Measurements from ENCODE around the gene CTTNBP2. TPM values are rescaled to one million over a fixed set of nuclear protein-coding genes. Genes with fewer than 3 reads are reported as not detected.
"Not testable (repeated sequence)": the region's sequence is repeated elsewhere in the genome, so short reads cannot be mapped to it uniquely, and the experiment has no call there.

Gene CTTNBP2
- total and polyA plus RNA-seq, 10 of the 15 experiments (the other 5 are each of a cell fraction or from before 2014, with no cell fraction given), result 0.04 to 0.43 TPM; not detected in 8

- H3K4me1 ChIP-seq (ENCODE audit: control insufficient read depth, insufficient read depth, low read length), result no peaks in the 10 kb centered on the region
- in situ Hi-C loops (cut with MboI), result no loop called here
- SMC1A ChIA-PET (ENCODE audit: uncharacterized antibody, unreplicated experiment), result interaction anchor here (0.7 to 2.9 kb wide), 3 partner anchors 11 to 312 kb away, joined by 4 to 22 read pairs (median 4); no protein-coding TSS in a partner anchor
- WGBS (ENCODE audit: insufficient coverage, insufficient replicate concordance, low lambda C conversion rate, missing lambda C conversion rate), result 8% methylated on average over 1 of the region's 1 CpG
- CTCF ChIA-PET, result interaction anchor here (1.0 to 3.0 kb wide), 4 partner anchors 39 to 311 kb away, joined by 3 to 23 read pairs (median 15); no protein-coding TSS in a partner anchor
- no TSS peak for BruUV-seq (replicated peaks)
- no peaks in the 10 kb centered on the region for H3K27me3 ChIP-seq (replicated peaks in 1 of 2; ENCODE audit: control insufficient read depth in 2 of 2, insufficient read depth in 2 of 2, low read length in 1 of 2)
- no peaks in the 10 kb centered on the region for H3K36me3 ChIP-seq (ENCODE audit: control insufficient read depth in 2 of 2, insufficient read depth in 2 of 2, low read length in 1 of 2)
- H3K4me3 ChIP-seq, result no peak overlapping the region
- H3K9me3 ChIP-seq (replicated peaks; ENCODE audit: control insufficient read depth, insufficient read depth, low read length), result no peaks in the 10 kb centered on the region
- no peak overlapping the region for H3K27ac ChIP-seq (ENCODE audit: control insufficient read depth, insufficient read depth)
- no peak overlapping the region for H3K9ac ChIP-seq (ENCODE audit: control insufficient read depth, insufficient read depth, low read length)
- POLR2A ChIA-PET, result no interaction called here
- intact Hi-C loops (cut with micrococcal nuclease; ENCODE audit: unreplicated experiment), result no loop called here
- H3K79me2 ChIP-seq (ENCODE audit: control insufficient read depth, insufficient read depth, low read length), result no peaks in the 10 kb centered on the region
- ATAC-seq (no peak), FAIRE-seq (no peak), DNase-seq (ENCODE audit: low read depth, low spot score) (no peak)
- RAD21 ChIA-PET (ENCODE audit: unreplicated experiment), result interaction anchor here (1.0 to 1.3 kb wide), 2 partner anchors 252 to 311 kb away, joined by 4 to 6 read pairs; no protein-coding TSS in a partner anchor
- no peaks in the 10 kb centered on the region for H4K20me1 ChIP-seq (ENCODE audit: control insufficient read depth, insufficient read depth)
- H2AFZ ChIP-seq (ENCODE audit: control insufficient read depth, low read depth, low read length), result no peak overlapping the region
- no peak overlapping the region for H3K4me2 ChIP-seq (ENCODE audit: control insufficient read depth, insufficient read depth)
- no peak for TF ChIP-seq RELB (IDR thresholded peaks at IDR 0.05; ENCODE audit: low read depth)
- TF ChIP-seq ATF7 (IDR thresholded peaks at IDR 0.05; ENCODE audit: low read depth), result no peak
- TF ChIP-seq MTA3 (IDR thresholded peaks at IDR 0.05; ENCODE audit: borderline replicate concordance, low read length), result no peak
- no peak for TF ChIP-seq ZNF217 (IDR thresholded peaks at IDR 0.05)
- TF ChIP-seq, protein P1, sequence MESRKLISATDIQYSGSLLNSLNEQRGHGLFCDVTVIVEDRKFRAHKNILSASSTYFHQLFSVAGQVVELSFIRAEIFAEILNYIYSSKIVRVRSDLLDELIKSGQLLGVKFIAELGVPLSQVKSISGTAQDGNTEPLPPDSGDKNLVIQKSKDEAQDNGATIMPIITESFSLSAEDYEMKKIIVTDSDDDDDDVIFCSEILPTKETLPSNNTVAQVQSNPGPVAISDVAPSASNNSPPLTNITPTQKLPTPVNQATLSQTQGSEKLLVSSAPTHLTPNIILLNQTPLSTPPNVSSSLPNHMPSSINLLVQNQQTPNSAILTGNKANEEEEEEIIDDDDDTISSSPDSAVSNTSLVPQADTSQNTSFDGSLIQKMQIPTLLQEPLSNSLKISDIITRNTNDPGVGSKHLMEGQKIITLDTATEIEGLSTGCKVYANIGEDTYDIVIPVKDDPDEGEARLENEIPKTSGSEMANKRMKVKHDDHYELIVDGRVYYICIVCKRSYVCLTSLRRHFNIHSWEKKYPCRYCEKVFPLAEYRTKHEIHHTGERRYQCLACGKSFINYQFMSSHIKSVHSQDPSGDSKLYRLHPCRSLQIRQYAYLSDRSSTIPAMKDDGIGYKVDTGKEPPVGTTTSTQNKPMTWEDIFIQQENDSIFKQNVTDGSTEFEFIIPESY (IDR thresholded peaks at IDR 0.05), result no peak
Measured at GRCh38 chr7:117711556-117711955, 161.7 kb downstream of the CTTNBP2 start.

DNA sequence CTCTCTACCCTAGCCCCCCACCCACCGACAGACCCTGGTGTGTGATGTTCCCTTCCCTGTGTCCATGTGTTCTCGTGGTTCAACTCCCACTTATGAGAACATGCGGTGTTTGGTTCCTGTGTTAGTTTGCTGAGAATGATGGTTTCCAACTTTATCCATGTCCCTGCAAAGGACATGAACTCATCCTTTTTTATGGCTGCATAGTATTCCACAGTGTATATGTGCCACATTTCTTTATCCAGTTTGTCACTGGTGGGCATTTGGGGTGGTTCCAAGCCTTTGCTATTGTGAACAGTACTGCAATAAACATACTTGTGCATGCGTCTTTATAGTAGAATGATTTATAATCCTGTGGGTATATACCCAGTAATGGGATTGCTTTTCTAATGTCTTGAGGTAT, 165.1 kb downstream of the CTTNBP2 start:
- DNase-seq (ENCODE audit: low read depth, low spot score); in situ Hi-C loops (cut with MboI); RAD21 ChIA-PET (ENCODE audit: unreplicated experiment); BruUV-seq (replicated peaks); H3K9me3 ChIP-seq (replicated peaks; ENCODE audit: control insufficient read depth, insufficient read depth, low read length); H3K4me2 ChIP-seq (ENCODE audit: control insufficient read depth, insufficient read depth); ATAC-seq; SMC1A ChIA-PET (ENCODE audit: uncharacterized antibody, unreplicated experiment); intact Hi-C loops (cut with micrococcal nuclease; ENCODE audit: unreplicated experiment); H3K36me3 ChIP-seq (ENCODE audit: control insufficient read depth in 2 of 2, insufficient read depth in 2 of 2, low read length in 1 of 2); H3K4me3 ChIP-seq; H3K27ac ChIP-seq (ENCODE audit: control insufficient read depth, insufficient read depth); H2AFZ ChIP-seq (ENCODE audit: control insufficient read depth, low read depth, low read length); H3K9ac ChIP-seq (ENCODE audit: control insufficient read depth, insufficient read depth, low read length); H3K4me1 ChIP-seq (ENCODE audit: control insufficient read depth, insufficient read depth, low read length); H3K27me3 ChIP-seq (replicated peaks in 1 of 2; ENCODE audit: control insufficient read depth in 2 of 2, insufficient read depth in 2 of 2, low read length in 1 of 2); H3K79me2 ChIP-seq (ENCODE audit: control insufficient read depth, insufficient read depth, low read length); H4K20me1 ChIP-seq (ENCODE audit: control insufficient read depth, insufficient read depth); POLR2A ChIA-PET; FAIRE-seq: not testable (repeated sequence)
- CTCF ChIA-PET, result interaction anchor here (2.1 to 2.6 kb wide), 2 partner anchors 8 to 307 kb away, joined by 5 to 9 read pairs; no protein-coding TSS in a partner anchor
- WGBS (ENCODE audit: insufficient coverage, insufficient replicate concordance, low lambda C conversion rate, missing lambda C conversion rate), result 59% methylated on average over 4 of the region's 4 CpGs
